ENCODE data around the gene WASHC1.
"Not testable (repeated sequence)": the region's sequence is repeated elsewhere in the genome, so short reads cannot be mapped to it uniquely, and the experiment has no call there.

Gene WASHC1

DNA sequence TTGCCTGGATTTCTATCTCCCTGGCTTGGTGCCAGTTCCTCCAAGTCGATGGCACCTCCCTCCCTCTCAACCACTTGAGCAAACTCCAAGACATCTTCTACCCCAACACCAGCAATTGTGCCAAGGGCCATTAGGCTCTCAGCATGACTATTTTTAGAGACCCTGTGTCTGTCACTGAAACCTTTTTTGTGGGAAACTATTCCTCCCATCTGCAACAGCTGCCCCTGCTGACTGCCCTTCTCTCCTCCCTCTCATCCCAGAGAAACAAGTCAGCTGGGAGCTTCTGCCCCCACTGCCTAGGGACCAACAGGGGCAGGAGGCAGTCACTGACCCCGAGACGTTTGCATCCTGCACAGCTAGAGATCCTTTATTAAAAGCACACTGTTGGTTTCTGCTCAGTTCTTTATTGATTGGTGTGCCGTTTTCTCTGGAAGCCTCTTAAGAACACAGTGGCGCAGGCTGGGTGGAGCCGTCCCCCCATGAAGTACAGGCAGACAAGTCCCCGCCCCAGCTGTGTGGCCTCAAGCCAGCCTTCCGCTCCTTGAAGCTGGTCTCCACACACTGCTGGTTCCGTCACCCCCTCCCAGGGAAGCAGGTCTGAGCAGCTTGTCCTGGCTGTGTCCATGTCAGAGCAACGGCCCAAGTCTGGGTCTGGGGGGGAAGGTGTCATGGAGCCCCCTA lies 15.0 kb downstream of the WASHC1 start:
- not testable (repeated sequence) for DNase-seq (ENCODE audit: low spot score)

DNA sequence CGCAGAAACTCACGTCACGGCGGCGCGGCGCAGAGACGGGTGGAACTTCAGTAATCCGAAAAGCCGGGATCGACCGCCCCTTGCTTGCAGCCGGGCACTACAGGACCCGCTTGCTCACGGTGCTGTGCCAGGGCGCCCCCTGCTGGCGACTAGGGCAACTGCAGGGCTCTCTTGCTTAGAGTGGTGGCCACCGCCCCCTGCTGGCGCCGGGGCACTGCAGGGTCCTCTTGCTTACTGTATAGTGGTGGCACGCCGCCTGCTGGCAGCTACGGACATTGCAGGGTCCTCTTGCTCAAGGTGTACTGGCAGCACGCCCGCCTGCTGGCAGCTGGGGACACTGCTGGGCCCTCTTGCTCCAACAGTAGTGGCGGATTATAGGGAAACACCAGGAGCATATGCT lies 18.1 kb downstream of the WASHC1 start:
- not testable (repeated sequence) for DNase-seq (ENCODE audit: low spot score)

DNA sequence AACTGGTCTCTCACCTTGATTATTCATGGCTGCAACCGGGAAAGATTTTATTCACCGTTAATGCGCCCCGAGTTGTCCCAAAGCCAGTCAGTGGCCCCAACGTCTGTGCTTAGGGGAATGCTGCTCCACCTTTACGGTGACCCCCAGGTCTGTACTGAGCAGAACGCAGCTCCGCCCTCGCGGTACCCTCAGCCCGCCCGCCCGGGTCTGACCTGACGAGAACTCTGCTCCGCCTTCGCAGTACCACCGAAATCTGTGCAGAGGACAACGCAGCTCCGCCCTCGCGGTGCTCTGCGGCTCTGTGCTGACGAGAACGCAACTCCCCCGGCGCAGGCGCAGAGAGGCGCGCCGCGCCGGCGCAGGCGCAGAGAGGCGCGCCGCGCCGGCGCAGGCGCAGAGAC lies 18.6 kb downstream of the WASHC1 start:
- not testable (repeated sequence) for DNase-seq (ENCODE audit: low spot score)

DNA sequence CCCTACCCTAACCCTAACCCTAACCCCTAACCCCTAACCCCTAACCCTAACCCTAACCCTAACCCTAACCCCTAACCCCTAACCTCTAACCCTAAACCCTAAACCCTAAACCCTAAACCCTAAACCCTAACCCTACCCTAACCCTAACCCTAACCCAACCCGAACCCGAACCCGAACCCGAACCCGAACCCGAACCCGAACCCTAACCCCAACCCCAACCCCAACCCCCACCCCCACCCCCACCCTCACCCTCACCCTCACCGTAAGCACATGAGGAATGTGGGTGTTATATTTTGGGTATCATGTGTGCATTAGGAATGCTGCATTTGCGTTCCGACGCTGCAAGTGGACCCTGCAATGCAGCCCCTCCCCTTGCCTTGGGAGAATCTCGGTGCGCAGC lies 19.0 kb downstream of the WASHC1 start:
- DNase-seq (ENCODE audit: low spot score) = peak; percentile 27
